GM19328 (cell line): Measurements from ENCODE around the gene KIF3A.

Experiments used
- ATAC-seq: cut with Tn5 transposase; IDR thresholded peaks from one replicate; pipeline ENCODE4 v1.9.1; 2021; ENCODE audit warnings: mild to moderate bottlenecking, moderate library complexity; ENCODE audit not compliant: unreplicated experiment

The KIF3A gene

DNA sequence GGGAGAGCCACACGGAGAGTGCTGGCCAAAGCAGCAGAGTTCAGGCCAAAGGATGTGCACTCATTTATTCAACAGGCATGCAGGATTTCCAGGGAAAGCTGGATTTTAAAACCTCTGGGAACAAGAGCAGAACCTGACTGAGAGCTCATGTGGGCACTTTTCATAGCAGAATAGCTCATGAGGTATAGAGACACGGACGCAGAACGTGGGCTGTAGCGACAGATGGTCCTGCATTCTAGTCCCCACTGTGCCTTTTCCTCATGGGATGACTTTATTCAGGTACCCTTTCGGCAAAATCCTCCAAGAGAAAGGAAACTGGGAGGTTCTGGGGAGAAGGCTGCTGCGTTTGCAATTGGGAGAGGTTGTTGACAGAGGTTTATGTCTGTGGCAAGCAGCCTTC is 58.2 kb downstream of the KIF3A start:
- ATAC-seq, result no peak

DNA sequence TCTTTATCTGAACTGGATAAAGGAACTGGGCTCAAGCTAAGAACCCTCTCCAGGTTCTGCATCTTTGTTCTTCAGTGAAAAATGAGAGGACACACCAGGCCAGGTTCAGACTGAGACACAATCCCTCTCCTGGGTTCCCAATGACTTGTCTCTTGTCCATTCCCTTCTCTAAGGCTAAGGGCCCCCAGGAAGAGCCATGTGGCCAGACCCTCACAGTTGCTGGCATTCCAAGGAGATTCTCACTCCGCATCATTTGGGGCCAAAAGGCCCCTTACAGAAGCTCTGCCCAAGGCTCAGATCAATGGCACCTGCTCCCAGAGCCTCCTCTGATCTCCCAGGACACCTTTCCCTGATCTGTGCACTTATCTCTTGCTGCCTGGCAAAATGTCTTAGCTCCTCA is 58.6 kb downstream of the KIF3A start:
- no peak for ATAC-seq

DNA sequence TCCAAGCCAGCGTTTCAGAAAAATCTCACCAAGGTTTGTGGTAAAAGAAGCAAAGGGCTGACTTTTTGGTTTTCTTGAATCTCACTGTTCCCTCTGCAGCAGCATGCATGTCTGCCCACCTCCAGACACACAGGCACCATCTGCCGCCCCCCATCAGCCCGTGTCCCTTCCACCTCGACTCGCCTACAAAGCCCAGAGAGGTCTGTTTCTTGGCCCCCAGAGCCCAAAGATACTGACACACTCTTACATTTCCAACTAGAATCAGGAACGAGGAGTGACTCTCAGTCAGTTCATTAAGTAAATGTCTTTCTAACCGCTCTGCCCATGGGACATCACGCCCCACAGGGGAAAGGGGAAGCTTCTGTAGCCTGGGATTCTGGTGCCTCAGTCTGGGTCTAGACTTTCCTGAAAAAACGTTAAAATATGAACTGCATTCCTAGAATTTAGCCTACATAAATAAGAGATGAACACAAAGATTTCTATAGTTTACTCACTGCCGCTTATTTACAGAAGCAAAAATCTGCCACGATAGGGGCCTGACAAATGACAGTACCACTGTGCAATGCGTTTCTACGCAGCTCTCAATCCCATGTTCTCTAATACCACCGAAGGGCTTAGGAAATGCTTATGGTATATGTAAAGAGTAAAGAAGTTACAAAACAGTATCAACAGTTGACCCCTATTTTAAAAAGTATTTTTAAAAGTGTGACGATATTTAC is 59.5 kb downstream of the KIF3A start:
- ATAC-seq, result no peak

DNA sequence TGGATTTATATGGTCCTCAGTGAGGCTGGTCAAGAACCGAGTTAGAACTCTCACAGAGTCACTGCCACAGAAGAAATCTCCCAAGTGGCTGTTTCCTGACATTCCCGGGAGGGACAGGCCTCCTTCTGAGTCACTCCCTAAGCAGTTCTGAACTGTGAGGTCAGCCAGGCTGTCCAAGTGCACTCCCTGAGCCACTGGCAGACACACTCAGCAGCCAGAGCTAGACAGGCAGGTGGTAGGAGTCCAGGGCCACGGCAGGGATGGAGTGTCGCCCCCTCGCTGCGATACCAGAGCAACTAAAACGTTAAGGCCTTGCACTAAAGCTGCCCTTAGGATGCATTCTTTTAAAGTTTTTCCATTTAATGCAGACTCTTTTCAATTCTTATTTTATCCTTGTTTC is 60.2 kb downstream of the KIF3A start:
- ATAC-seq, result no peak

DNA sequence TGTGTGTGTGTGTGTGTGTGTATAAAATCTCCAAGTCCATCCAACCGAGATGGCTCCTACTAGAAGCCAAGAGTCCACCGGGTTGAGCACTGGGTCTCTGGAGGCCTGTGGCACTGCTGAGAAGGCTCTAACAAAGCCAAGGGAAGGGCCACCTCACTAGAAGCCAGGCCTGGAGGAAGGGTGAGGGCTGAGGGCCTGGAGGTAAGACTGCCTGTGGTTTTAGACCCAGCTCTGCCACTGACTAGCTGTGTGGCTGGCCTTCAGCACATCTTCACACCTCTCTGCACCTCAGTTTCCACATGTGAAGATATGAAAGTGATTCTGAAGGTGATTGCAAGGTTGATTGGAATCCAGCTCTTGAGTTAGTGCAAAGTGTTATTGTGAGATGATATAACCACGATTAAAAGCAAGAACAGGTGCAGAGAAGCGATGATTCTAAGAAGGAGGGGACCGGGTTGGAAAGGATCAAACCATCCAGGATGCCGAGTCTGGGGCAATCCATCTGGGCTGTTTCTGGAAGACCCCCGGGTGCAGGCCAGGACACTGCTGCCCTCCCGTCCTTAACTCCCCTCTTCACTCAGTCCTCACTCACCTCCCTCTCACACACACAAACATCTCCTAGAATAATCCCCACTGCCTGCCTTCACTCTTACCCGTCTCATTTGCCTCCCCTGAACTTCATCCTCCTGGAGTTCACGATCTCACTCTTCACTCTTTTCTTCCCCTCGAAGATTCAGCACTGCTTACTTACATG is 61.2 kb downstream of the KIF3A start:
- no peak for ATAC-seq

DNA sequence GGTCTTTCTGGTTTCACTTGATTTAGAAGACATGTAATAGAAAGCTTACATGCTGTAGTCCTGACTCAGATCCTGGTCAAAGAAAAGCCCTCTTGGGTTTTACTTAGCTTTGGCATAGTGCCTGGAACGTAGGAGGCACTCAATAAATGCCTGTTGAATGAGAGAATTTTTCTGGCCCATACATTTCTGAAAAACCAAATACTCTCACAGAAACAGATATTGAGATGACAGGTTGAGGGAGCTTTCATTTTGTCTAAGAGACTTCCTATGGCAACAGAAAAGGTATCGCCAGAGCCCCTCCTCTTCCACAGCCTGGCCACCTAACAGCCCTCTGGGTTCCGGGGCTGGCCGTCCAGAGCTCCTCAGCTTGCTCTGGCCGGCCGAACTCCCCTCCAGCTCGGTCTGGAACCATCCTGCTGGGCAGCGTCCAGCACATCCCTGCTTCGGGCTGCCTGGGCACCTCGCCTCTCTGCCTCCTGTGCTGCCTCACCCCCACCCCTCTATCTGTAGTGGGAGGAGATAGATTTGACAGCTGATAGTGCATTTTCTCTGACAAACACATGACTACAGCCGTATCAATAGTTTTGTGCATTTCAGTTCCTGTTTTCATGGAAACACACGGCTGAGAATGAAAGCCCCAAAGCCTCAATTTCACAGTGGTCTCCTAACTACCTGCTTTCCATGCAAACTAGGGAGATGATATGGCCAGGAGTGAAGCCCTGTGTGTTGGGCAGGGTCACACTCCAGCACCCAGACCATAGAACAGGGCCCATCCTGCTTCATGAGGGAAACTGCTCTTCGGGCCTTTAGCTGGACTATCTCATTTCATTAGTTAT is 62.5 kb downstream of the KIF3A start:
- peak; percentile 72 for ATAC-seq

DNA sequence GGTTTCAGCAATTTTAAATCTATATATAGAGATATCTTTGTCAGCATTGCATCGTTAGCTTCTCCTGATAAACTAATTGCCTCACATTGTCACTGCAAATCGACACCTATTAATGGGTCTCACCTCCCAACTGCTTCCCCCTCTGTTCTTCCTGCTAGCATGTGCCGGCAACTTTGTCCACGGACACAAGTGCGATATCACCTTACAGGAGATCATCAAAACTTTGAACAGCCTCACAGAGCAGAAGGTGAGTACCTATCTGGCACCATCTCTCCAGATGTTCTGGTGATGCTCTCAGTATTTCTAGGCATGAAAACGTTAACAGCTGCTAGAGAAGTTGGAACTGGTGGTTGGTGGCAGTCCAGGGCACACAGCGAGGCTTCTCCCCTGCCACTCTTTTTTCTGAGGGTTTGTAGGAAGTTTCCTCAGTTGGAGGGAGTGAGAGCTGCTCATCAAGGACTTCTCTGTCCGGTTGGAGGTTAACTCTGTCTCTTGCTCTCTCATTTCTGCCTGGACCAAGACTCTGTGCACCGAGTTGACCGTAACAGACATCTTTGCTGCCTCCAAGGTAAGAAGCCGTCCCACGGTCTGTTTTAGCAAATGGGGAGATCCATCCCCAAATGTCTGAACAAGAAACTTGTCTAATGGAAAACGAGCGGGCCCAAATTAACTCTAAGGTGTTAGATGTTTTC is 63.3 kb downstream of the KIF3A start, which contains the start of gene IL4:
TSS of gene IL4 (plus strand) at position 51 of the 692 bp plus-strand sequence. CDS start at position 113, 62 bp downstream.
- no peak for ATAC-seq

DNA sequence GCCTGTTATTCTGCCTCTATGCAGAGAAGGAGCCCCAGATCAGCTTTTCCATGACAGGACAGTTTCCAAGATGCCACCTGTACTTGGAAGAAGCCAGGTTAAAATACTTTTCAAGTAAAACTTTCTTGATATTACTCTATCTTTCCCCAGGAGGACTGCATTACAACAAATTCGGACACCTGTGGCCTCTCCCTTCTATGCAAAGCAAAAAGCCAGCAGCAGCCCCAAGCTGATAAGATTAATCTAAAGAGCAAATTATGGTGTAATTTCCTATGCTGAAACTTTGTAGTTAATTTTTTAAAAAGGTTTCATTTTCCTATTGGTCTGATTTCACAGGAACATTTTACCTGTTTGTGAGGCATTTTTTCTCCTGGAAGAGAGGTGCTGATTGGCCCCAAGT is 63.9 kb downstream of the KIF3A start:
- no peak for ATAC-seq

DNA sequence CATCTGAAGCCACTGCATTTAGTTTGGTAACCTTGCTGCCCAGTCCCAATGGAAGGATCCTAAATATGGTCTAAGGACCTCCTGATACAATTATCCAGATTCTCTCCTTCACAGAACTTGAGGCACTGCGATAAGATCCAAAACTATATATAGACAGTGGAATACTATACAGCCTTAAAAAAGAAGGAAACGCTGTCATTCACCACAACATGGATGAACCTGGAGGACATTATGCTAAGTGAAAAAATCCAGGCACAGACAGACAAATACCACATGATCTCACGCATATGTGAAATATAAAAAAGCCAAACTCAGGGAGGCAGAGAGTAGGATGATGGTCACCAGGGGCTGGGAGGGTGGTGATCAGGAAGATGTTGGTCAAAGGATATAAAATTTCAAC is 66.3 kb downstream of the KIF3A start:
- ATAC-seq, result no peak

DNA sequence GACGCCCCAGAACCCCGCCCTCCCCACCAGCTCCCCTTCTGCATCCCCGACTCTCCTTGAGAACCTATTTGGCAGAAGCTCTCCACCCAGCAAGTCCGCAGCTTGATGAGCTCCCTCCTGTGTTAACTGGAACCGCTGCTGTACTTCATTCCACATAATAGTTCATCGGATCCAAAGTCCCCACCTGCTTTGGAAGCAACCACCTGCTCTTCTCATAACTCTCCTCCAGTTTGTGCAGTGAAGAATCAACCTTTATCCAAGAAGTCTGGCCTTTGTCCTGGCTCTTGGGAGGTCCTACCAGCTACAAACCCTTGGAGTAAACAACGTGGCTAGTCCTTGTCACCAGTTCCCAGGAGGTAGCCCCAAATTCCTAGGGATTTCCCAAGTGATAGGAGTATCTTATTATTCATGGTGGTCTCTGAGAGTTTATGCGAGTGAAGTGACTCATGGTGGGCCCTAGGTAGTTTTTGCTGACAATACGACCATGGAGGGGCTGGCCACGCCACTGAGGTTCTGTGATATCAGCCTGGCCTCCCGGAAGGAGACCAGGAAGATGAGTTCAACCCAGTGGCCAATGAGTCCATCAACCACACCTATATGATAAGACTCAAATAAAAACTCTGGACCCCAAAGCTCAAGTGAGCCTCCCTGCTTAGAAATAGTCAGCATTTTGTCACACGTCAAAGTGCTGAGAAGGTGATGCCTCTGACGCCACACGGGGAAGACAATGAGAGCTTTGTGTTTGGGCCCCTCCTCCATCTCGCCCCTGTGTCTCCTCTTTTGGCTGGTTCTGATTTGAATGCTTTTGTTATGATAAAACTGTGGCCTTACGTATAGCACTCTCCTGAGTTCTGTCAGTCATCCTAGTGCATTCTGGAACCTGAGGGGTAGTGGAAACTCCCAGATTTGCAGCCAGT is 67.1 kb downstream of the KIF3A start:
- ATAC-seq, result no peak

DNA sequence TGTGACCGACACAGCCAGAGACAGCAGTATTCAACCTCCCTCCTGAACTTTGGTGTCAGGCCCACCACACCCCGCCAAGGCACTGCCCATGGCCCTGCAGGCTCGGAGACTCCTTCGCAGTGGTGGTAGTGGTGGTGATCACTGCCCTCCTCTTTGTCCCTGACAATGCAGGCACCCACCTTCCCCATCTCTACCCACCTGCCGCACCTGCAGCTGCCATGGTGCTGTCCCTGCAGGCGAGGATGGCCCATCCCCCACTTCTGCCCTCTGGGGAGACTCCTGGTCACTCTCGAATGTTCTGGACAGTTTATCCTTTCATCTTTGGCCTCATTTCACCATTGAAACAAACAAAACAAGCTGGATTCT is 67.9 kb downstream of the KIF3A start:
- no peak for ATAC-seq

DNA sequence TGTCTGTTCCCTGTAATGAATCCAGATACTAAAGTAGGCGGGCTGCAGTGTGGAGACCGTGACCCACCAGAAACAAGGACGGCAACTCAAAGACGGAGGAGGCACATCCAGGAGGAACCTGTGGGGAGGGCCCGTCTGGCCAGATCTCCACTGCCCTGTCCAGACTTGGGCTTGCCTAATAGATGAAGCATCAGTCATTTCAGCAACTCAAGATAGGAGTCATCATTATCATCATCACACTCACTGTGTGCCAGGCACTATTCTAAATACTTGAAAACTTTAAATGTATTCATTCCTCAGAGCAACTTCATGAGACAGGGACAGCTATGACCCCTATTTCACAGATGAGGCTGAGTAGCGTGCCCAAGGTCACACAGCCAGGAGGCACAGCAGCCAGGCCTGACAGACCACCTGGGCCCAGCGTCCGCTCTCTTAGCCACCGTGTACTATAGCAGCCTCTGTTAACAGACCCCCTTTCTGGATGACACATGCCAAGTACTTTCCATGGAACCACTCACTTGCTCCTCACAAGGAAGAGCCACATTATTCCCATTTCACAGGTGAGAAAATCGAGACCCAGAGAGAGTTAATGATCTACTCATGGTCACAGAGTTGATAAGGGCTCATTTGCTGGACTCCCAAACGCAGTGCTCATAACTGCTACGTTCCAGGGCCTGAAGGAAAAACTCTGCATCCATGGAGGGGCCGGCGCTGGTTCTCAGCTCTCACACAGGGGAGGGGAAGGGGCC is 68.5 kb downstream of the KIF3A start:
- no peak for ATAC-seq

DNA sequence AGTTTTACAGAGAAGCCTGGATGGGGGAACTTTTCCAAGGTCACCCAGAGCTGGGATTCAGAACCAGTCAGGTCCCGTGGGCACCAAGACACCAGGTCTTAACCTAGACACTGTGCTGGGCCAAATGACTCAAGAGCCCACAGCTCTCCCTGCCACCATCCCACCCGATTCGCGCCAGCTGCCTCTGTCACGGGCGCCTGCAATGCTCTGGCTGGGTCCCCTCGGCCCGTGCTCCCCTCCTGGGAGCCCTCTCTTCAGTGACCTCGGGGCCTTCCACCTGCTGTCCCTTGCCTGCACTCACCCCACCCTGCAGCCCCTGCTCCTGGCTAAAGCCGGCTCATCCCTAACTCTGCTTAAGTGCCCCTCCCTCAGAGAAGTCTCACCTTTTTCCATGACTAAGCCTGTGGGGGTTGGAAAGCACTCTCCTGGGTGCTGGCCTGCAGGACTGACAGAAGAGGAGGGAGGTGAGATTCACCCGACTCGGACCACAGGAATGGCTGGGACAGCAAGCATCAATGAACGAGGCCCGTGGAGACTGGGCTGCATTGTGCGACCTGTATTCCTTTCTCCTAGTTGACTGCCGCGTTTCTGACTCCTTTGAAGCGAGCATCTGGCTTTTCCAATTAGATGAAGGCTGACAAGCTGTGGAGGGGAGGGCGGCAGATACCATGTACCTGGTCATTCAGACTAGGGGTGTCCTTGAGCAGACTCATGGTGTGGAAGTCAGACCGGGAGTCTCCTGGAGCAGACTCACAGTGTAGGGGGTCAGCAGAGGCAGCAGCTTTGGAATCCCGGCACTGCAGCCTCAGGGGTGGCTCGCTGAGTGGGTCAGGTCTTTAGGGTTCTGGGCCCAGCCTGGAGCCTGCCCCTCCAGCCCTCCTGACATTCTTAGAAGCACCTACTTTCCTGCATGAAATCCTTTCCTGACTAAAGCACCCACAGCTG is 69.3 kb downstream of the KIF3A start:
- ATAC-seq, result no peak

DNA sequence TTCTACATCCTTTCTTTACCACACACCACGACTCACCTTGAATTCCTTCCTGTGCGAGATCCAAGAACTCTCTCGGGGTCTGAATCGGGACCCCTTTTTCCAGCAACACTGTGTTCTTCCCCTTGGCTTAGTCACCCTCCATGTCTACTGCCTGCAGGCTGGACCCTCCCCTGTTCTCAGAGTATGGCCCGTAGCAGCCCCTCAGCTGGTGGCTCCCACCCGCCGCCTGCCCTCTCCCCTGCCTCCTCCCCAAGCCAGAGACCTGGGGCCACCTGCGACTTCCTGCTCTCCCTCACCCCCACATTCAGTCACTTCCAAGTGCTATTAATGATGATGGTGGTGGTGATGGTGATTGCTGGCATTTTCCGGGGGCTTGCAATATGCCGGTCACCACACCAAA is 70.0 kb downstream of the KIF3A start:
- no peak for ATAC-seq

DNA sequence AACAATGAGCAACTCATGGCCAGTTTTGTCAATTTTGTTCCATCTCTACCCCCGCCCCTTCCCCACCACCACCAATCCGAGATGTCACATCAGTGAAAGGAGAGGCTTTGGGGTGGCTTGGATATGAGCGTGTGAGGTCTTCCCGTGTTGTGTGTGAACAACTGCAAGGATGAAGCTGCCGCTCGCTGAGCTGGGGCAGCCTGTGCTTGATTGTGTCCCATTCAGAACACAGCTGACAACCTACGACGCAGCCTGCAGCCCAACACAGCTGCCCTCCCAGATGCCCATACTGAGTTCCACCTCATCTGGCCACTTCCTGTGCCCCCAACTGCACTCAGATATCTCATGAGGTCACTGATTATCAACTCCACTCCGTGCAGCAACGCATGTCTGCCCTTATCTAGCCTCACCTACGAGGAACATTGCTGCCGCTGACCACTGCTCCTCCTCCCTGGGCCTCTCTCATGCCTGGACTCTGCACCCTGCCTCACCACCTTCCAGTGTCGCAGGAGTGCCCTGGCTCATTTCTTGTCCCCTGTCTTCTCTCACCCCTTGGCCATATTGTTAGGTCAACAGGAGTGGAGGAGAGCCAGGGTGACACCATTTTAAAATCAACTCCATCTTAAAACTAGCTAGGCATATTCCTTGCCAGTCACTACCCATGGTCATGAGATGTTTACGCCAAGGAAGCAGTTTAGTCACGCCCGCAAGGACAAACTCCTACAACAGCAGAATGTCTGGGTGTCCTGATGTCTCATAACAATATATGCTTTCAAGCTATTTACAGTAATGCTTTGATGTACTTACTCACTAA is 70.8 kb downstream of the KIF3A start:
- no peak for ATAC-seq

DNA sequence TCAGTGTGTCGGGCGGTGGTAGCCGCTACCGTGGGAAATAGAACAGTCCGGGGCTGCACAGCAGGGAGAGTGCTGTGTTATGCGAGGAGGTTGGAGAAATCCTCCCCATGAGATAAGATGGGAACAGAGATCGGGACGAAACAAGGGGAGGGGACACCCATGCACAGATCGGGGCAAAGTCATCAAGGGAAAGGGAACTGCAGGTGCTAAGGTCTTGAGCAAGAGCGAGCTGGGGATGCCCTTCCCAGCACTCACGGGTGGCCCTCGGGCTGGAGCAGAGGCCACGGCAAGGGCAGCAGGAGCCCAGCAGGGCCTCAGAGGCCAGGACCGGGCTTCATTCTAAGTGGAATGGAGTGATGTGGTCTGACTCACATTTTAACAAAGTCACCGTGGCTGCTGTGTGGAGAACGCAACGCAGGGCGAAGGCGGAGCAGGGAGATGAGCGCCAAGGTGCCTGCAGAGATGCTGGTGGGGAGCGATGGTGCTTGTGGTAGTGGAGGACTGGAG is 71.7 kb downstream of the KIF3A start:
- no peak for ATAC-seq

DNA sequence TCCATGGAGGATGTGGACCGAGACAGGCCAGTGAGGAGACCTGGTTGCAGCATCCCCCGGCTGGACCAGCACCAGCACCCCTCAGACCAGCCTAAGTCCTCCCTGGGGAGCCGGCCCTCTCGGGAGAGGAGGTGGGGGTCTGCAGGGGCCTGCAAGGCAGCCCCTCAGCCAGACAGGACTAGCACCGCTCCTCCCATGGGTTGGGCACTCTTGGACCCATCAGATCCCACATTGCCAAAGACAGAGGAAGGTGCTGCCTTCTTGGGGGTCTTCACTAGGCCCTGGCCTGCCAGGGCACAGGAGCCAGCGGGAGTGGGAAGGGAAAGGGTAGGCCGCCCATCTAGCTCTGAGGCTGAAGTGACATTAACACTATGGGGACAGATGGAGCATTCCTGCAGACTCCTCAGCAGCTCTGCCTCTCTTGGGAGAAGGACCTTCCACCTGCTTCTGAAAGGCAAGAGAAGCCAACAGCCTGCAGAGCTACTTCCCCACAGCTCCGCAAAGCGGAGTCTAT is 72.6 kb downstream of the KIF3A start:
- ATAC-seq, result no peak
